Erythroblast (primary cell): ENCODE results near the gene BACH2.

Experiments used
- DNase-seq, 2 experiments: peaks; one replicate each; lab custom pipeline; 2025; lab: John Stamatoyannopoulos, UW
- GATA1 ChIP-seq: IDR thresholded peaks from 2 replicates; pipeline ENCODE4 v1.6.1; 2011; ENCODE audit warnings: low read depth, mild to moderate bottlenecking, control low read depth, low read length, moderate library complexity
- POLR2A ChIP-seq: IDR thresholded peaks from 2 replicates; pipeline ENCODE4 v1.6.1; 2011; ENCODE audit warnings: mild to moderate bottlenecking, low read length

Gene BACH2

DNA sequence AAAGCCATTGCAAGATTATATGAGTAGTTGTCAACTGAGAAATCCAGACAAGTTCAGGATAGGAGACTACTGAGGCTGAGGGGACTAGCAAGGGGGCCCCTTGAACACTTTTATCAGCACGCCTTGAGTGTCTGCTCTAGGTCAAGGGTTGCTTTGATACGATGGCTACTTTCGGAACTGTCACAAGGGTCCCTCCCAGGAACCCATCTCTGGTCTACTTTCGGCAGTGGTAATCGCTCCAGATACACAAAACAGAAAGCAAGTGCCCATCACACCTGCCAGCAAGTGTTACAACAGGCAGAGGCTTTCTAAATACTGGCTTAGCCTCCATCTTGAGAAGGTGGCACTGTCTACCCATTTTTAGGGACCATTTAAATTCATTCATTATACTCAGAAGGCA lies 341.3 kb downstream of the BACH2 start:
- TF ChIP-seq GATA1 (no peak), POLR2A (no peak)

DNA sequence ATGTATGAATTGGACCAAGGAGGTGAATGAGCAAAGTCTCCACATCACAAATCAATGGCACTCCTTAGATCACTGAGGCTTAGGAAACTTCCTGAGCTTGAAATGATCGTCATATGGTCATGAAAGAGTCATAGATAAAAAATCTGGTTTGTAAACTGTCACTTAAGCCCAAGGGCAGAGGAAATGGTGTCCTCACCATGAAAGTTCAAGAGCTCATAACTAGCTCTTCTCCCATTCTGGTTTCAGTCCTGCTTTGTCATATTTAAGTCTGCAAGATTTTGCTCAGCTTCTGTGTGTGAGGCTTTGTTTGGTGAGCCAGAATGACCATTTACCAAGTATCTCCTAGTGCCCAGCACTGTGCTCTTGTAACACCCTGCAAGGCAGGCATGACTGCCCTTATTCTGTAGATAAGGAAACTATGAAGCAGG lies 341.9 kb downstream of the BACH2 start:
- DNase-seq = no peak
- TF ChIP-seq GATA1 (no peak), POLR2A (no peak)

More for the DNA sequence above, 341.3 kb downstream of the BACH2 start:
- no peak for DNase-seq

DNA sequence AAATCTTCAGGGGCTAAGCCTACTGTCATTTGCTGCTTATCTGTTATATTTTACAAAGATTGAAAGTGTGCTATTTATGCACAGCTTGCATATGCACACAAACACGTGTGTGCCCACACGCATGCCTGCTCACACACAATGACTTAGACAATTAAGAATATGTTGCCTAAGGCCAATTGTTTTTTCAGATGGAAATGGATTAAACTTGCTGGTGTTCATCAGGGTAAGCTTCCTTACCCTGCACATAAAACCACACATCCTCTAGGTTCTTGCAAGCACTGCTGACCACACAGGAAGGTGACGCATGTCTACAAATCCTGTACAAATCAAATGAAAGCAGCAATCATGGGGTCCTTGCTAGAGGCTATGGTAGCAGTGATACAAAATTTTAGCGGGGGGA lies 344.0 kb downstream of the BACH2 start:
- DNase-seq = no peak
- TF ChIP-seq GATA1 (no peak), POLR2A (no peak)

DNA sequence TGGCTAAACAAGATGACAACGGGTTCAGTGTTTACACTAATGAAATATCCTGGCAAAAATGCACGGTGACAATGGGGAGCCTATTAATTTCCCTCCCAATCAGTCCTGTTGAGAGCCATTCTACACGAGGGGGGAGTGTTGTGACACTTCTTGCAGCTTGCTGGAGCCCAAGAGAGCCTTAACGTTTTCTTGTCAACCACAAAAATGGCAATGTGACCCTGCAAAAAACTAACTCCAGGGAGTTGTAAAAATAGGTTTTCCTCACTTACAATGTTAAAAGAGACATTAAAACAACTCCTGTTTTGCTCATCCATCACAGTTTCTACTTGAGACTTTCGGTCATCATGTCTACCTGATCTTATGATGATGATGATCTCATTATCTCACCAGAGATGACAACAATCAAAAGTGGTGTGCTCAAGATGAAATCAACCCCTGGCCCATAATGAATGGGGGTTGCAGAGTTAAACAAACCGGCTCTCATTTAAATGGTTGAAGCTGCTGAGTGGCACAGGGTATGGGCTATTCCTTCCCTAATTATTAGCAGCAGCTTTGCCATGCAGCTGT lies 344.5 kb downstream of the BACH2 start:
- no peak for TF ChIP-seq GATA1
- no peak for TF ChIP-seq POLR2A
- no peak for DNase-seq

DNA sequence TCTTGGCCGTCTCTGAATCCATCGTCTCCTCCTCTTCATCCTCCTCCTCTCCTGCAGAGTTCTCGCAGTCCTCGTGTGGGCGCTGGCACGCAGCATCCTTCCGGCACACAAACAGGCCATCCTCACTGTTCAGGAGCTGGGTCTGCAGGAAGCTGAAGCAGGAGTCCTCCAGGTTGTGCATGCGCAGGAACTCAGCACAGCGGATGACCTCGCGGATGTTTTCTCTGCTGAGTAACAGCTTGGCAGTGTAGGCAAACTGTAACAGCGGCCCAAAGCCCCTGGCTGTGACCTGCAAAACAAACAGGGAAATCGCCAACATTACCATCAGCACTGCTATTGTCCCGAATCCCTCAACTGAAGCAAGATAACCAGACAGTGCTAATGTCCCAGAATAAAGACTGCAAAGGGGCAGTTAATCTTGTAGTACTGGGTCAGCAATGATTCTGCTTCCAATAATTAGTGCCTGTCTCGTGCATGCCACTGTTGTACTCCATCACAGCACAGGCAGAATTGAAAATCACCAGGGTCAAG lies 345.0 kb downstream of the BACH2 start:
- TF ChIP-seq POLR2A (no peak), GATA1 (no peak)
- DNase-seq = no peak

DNA sequence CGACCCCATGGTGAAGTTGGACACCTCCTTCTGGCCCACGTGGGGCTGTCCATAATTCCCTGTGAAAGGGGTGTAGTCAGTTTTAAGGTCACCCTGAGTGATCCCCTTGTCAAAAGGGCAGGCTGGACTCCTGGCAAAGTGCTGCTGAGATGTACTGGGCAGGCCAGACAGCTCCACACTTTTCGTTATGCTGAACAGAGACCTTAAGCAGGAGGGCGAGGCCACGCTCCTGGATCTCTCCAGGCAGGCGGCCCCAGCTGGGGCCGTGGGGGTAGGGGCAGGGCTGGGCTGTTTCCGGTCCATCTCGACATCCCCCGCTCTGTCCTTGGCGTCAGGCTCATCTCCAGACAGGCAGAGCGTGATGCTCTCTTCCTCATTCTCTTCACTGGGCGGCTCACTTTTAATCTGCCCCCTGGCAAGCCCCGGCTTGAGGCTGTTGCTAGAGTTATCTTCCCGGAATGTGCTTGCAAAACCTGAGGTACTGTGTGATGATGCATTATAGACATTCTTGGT lies 345.7 kb downstream of the BACH2 start:
- TF ChIP-seq GATA1 (no peak), POLR2A (no peak)
- no peak for DNase-seq

DNA sequence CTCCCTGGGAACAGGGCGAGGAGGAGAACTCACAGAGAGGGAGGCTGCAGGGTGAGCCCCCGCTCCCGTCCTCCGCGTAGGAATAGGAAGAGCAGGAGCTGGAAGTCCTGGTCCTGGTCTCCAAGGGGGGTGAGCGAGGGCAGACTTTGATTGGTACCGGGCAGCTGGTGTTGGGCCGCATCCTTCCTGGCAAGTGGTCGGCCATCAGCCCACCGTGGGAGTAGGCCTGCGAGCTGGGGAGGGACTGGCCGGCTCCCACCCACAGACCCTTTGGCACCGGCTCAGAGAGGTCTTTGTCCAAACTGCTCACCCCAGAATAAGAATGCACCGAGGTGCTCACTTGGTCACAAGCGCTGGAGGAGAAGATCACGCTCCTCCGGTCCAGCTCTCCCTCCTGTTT lies 346.2 kb downstream of the BACH2 start:
- TF ChIP-seq POLR2A (no peak), GATA1 (no peak)
- DNase-seq = no peak

DNA sequence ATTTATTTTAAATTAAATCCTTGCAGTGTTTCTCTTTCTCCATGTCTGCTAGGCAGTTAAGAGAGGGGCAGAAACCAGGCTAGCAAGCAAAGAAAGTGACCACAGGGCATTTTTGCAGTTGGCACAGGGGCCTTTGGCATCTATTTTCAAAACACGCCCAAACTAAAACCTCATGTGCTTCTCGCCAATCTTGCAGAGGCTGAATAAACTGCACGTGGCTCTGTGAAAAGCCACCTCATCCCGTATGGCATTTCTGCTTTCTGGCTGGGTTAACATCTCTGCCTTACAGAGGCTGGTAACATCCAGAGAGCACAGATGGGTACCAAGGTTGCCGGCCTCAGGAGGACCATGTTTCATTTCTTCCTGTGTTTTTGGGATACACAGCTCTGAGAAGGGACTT lies 347.8 kb downstream of the BACH2 start:
- no peak for TF ChIP-seq POLR2A
- no peak for DNase-seq

DNA sequence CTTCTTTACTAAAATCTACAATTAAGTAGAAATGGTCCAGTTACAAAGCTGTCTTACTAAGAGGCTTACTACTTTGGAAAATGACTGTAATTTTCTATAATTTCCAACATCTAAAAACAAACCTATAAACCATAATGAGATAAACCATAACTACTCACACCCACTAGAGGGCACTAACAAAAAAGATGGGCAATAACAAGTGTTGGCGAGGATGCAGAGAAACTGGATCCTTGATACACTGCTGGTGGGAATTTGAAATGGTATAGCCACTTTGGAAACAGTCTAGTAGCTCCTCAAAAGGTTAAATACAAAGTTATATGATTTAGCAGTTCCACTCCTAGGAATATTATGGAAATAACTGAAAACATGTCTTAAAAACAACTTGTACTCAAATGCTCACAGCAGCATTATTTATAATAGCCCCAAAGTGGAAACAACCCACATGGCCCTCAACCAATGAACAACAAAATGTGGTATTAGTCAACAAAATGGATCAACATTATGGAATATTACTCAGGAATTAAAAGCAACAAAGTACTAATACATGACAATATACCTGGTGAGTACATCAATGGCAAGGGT lies 351.7 kb downstream of the BACH2 start:
- DNase-seq = peak; percentile 23 to 42
- TF ChIP-seq POLR2A (no peak), GATA1 (no peak)

DNA sequence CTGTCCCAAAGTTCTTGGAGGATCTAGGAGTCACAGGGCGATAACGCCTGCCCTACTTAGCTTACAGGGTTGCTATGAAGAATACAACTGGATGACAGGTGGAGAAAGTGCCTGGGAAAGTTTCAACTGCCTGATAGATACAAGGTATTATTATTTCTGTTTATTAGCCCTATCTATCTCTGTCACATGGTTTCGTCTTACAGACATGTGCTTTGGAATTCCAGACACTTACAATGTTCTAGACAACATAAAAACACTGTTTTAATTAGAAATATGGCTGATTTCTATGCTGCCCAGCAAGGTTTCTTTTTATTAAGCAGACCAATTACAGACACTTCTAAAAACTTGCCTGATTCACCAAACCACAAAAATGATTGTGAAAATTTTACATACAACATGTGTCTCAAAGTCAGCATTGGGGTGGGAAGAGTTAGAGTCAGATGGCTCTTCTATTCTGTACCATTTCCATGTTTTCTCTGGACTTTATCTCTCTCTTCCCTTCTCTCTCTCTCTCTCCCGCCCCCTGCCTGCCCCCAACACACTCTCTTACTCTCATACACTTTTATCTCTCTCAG lies 352.4 kb downstream of the BACH2 start:
- no peak for DNase-seq
- TF ChIP-seq GATA1 (no peak), POLR2A (no peak)

DNA sequence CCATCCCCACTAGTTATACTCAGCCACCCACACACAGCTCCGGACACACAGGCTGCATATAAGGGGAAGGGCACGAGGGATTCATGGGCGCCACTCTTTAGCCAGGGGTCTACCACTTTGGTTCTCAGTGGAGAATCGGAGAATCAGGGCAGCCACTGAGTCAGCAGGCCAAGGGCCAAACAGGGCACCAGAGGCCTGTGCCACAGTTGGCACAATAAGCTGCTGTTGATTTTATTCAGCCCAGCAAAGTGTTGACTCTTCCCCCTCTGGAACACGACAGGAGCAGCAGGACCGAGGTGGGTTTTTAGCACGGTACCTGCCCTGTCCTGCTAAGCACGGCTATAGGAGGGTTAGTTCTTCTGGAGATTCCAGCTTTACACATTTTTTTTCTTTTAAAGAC lies 354.0 kb downstream of the BACH2 start:
- no peak for DNase-seq
- no peak for TF ChIP-seq GATA1
- no peak for TF ChIP-seq POLR2A

DNA sequence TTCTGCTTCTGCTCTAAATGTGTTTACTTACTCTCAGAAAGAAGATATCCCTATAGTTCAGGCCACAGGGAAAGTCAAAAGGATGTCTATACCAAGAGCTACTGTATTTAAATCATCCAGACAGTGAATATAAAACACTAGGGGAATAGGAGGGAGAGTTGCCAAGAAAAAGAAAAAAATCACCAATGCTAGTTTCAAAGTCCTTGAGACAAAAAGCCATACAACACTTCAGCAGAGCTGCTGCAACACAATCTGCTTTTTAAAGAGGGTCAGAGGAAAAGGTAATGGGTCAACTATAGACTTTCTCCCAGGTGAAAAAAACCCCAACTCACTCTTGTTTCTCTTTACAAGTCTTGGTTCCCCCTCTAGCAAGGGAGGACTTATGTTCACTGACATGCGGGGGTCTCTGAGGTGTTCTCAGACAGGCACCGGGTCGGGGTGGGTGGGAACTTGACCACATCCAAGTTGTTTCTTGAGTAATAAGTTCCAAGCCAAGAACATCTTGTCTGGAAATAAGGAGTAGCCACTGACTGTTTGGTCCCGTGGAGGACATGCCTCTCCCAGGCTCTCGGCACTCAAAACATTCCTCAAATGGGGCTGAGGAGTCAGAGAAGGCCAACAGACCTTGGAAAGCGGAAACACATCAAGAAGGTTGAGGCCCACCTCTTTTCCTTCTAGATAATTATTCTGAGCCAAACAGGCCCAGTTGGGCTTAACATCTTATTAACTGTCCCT lies 354.7 kb downstream of the BACH2 start:
- TF ChIP-seq GATA1 (no peak), POLR2A (no peak)
- no peak for DNase-seq

DNA sequence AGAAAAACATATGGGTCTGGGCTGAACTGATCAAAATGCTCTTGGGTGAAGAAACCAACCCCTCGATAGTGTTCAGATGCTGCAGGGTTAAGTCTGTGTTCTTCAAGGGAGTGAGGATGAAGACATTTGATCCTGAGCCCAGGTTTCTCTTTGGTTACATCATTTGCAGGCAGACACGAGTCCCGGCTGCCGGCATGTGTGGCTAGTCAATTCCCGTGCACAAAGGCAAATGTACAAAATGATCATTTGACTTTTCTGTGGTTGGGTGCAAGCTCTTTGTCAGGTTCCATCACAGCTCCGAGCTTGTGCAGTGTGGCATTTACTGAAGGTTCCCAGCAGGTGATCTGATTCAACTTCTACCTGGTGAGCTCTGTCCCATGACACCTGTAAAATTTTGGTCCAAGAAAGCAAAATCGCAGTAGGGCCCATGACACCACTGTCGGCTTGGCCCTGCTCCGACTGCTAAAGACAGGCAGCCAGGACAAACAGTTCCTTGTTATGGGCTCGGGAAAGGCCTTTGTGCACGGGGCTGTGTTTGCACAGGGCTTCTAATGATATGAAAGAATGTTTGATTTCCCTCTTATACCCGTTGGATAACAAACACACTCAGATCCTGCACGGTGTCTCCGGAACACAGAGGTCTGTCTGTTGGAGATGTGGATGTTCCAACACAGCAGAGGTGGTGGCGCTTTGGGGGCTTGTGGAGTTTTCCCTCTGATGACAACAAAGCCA lies 355.4 kb downstream of the BACH2 start:
- TF ChIP-seq POLR2A = no peak
- no peak for TF ChIP-seq GATA1
- no peak for DNase-seq
